GM21576 (cell line): ENCODE results near the gene CGREF1.
A peak's percentile ranks its signal among the peaks of the same experiment; 100 is the strongest.

ENCODE experiments used
- ATAC-seq: cut with Tn5 transposase; IDR thresholded peaks from one replicate; pipeline ENCODE4 v1.9.1; 2021; ENCODE audit warnings: mild to moderate bottlenecking, moderate library complexity; ENCODE audit not compliant: unreplicated experiment

Gene CGREF1

DNA sequence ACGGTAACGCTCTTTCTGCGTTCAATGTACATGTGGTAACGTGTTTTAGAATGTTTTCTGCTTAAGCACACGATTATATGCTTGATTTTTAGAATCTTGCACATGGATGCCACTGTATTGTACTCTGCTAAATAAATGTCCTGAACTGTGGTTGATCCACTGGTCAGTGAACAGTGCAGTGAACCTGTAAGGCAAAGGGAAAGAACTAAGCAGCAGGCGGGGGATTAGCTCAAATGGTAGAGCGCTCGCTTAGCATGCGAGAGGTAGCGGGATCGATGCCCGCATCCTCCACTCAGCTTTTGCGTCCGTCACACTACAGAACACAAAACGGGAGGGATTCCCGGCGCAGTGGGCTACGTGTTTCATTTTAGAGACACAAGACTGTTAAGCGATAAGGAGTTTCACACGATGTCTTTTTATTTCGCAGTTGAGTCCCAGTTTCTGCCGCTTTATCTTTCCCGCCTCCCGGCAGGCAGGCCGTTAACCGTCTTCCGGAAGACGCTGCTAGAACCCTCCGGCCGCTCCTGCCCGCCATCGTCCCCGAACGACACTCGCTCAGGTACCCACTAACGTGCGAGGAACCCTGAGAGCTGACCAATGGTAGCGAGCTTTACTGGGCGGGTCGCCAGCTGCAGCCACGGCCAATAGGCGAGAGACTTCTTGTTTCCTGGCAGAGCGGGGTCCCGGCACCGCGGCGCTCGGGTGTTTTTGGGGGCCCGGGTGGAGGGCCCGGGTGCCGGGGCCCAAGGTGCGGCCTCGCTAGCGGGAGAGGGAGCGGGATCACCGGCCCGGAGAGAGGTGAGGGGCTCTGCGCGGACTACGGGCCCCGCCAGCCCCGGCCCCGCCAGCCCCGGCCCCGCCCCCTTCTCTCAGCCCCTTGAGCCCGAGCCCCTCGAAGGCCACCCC, 67.7 kb downstream of the CGREF1 start, which contains the start of gene AGBL5:
Gene AGBL5, plus strand, starts transcription at position 673 of the 906 bp plus-strand sequence. CDS start 1,291 bp downstream, outside the sequence.
- peak; percentile 69 for ATAC-seq
